Neural cell (in vitro differentiated cells): ENCODE results near the gene THOC1. TPM values are rescaled to one million over a fixed set of nuclear protein-coding genes. Genes with fewer than 3 reads are reported as not detected.

ENCODE experiments used
- H2AFZ ChIP-seq: fragments of 200-600, 300-800 bp; sonication (generic), shearing (Covaris generic); 2 replicates; pipeline ENCODE4 v1.6.0; 2014; ENCODE audit warnings: low read depth, mild to moderate bottlenecking, antibody characterized with exemption, low read length, moderate library complexity
- H3F3A ChIP-seq: fragments of 200-600 bp; shearing (Covaris generic); 2 replicates; pipeline ENCODE4 v1.6.1; 2016; ENCODE audit warnings: mild to moderate bottlenecking, moderate library complexity, mixed read lengths, antibody characterized with exemption, low read length; ENCODE audit not compliant: insufficient read depth, poor library complexity, severe bottlenecking
- H3K27ac ChIP-seq: fragments of 200-600, 300-800 bp; sonication (generic), shearing (Covaris generic); 2 replicates; pipeline ENCODE4 v1.5.1; 2014; ENCODE audit warnings: mild to moderate bottlenecking, low read length, moderate library complexity
- H3K27me3 ChIP-seq: fragments of 300-800, 200-600 bp; sonication (generic), shearing (Covaris generic); 2 replicates; pipeline ENCODE4 v1.6.0; 2014; ENCODE audit warnings: mild to moderate bottlenecking, low read depth, low read length, moderate library complexity; ENCODE audit not compliant: insufficient read depth
- H3K36me3 ChIP-seq: fragments of 300-800, 200-600 bp; sonication (generic), shearing (Covaris generic); 2 replicates; pipeline ENCODE4 v1.5.1; 2014; ENCODE audit warnings: mild to moderate bottlenecking, antibody characterized with exemption, low read length, moderate library complexity; ENCODE audit not compliant: insufficient read depth
- H3K4me2 ChIP-seq: fragments of 300-800, 200-600 bp; sonication (generic), shearing (Covaris generic); 2 replicates; pipeline ENCODE4 v1.6.0; 2014; ENCODE audit warnings: mild to moderate bottlenecking, low read length
- H3K4me3 ChIP-seq: fragments of 300-800, 200-600 bp; sonication (generic), shearing (Covaris generic); 2 replicates; pipeline ENCODE4 v1.5.1; 2014; ENCODE audit warnings: mild to moderate bottlenecking, low read length, moderate library complexity
- H3K79me2 ChIP-seq: fragments of 200-600 bp; shearing (Covaris generic); replicated peaks from 2 replicates; pipeline ENCODE4 v1.6.0; 2014; ENCODE audit warnings: mild to moderate bottlenecking, low read length, moderate library complexity; ENCODE audit not compliant: insufficient read depth
- H3K9ac ChIP-seq: fragments of 300-800, 200-600 bp; sonication (generic), shearing (Covaris generic); 2 replicates; pipeline ENCODE4 v1.6.1; 2016; ENCODE audit warnings: mild to moderate bottlenecking, low read length, mixed read lengths
- H3K9me2 ChIP-seq: fragments of 200-600 bp; shearing (Covaris generic); 2 replicates; pipeline ENCODE4 v1.6.1; 2016; ENCODE audit warnings: mild to moderate bottlenecking, low read length, mixed read lengths; ENCODE audit not compliant: insufficient read depth
- H3K9me3 ChIP-seq: fragments of 200-600, 300-800 bp; sonication (generic), shearing (Covaris generic); 2 replicates; pipeline ENCODE4 v1.6.1; 2016; ENCODE audit warnings: mild to moderate bottlenecking, mixed run types, low read length, moderate library complexity, mixed read lengths
- H4K20me1 ChIP-seq: fragments of 200-600 bp; shearing (Covaris generic); 2 replicates; pipeline ENCODE4 v1.6.1; 2016; ENCODE audit warnings: mild to moderate bottlenecking, mixed run types; ENCODE audit not compliant: insufficient read depth
- EP300 ChIP-seq: fragments of 450-650 bp; conservative IDR thresholded peaks from 2 replicates; pipeline ENCODE4 v1.6.1; 2014; ENCODE audit warnings: antibody characterized with exemption, mild to moderate bottlenecking, moderate library complexity; ENCODE audit not compliant: poor library complexity, severe bottlenecking
- EZH2 ChIP-seq: fragments of 200-600, 300-800 bp; shearing (Covaris generic), sonication (generic); IDR thresholded peaks from 2 replicates; pipeline ENCODE4 v1.6.1; 2014; ENCODE audit warnings: antibody characterized with exemption, low read length, borderline replicate concordance, mild to moderate bottlenecking; ENCODE audit not compliant: insufficient read depth, poor library complexity, severe bottlenecking
- MXI1 ChIP-seq: fragments of 450-650 bp; conservative IDR thresholded peaks from 2 replicates; pipeline ENCODE4 v1.6.1; 2014; ENCODE audit warnings: antibody characterized with exemption, mild to moderate bottlenecking; ENCODE audit not compliant: poor library complexity, severe bottlenecking
- POLR2AphosphoS5 ChIP-seq: IDR thresholded peaks from 2 replicates; pipeline ENCODE4 v1.6.1; 2012
- RAD21 ChIP-seq: fragments of 450-650 bp; conservative IDR thresholded peaks from 2 replicates; pipeline ENCODE4 v1.6.1; 2014; ENCODE audit warnings: antibody characterized with exemption, mild to moderate bottlenecking, moderate library complexity
- SMC3 ChIP-seq: fragments of 450-650 bp; conservative IDR thresholded peaks from 2 replicates; pipeline ENCODE4 v1.6.1; 2014; ENCODE audit warnings: antibody characterized with exemption, mild to moderate bottlenecking, moderate library complexity; ENCODE audit not compliant: poor library complexity
- TAF1 ChIP-seq: IDR thresholded peaks from 2 replicates; pipeline ENCODE4 v1.6.1; 2012; ENCODE audit warnings: low read depth
- polyA plus RNA-seq: library from polyadenylated mRNA; depleted of rRNA; stranded (reverse); fragments of >200 nt; gene quantifications from 2 replicates; pipeline ENCODE4 v1.2.3, GENCODE V29; 2014
- TF ChIP-seq, protein P1 (sequence below): fragments of 450-650 bp; IDR thresholded peaks from 2 replicates; pipeline ENCODE4 v1.5.1; 2014; ENCODE audit warnings: antibody characterized with exemption, mild to moderate bottlenecking, moderate library complexity; ENCODE audit not compliant: poor library complexity, severe bottlenecking
- TF ChIP-seq, protein P2 (sequence below): IDR thresholded peaks from 2 replicates; pipeline ENCODE4 v1.6.1; 2012; ENCODE audit warnings: borderline replicate concordance

THOC1 gene
- polyA plus RNA-seq, 1 donor from 2014 or later = 168 TPM

DNA sequence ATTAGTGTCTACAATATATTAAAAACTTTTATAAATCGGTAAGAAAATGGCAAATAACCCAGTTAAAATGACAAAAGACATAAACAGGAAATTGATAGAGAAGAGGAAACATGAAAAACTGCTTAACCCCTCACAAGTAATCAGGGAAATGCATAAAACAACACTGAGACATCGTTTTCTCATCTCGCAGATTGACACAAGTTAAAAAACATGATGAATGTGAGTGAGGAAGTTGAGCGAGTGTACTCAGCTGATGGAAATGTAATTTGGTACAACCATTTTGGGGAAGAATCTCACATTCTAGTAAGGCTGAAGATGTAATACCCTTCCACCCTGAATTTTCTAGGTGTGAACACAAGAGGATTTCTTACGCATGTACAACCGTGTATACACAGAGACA is 18.0 kb upstream of the THOC1 start:
- H3K79me2 ChIP-seq = no peaks in the 10 kb centered on the region
- no peaks in the 10 kb centered on the region for H4K20me1 ChIP-seq
- TF ChIP-seq, protein P1, sequence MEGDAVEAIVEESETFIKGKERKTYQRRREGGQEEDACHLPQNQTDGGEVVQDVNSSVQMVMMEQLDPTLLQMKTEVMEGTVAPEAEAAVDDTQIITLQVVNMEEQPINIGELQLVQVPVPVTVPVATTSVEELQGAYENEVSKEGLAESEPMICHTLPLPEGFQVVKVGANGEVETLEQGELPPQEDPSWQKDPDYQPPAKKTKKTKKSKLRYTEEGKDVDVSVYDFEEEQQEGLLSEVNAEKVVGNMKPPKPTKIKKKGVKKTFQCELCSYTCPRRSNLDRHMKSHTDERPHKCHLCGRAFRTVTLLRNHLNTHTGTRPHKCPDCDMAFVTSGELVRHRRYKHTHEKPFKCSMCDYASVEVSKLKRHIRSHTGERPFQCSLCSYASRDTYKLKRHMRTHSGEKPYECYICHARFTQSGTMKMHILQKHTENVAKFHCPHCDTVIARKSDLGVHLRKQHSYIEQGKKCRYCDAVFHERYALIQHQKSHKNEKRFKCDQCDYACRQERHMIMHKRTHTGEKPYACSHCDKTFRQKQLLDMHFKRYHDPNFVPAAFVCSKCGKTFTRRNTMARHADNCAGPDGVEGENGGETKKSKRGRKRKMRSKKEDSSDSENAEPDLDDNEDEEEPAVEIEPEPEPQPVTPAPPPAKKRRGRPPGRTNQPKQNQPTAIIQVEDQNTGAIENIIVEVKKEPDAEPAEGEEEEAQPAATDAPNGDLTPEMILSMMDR = no peak
- no peak for TF ChIP-seq POLR2AphosphoS5
- TF ChIP-seq, protein P2, sequence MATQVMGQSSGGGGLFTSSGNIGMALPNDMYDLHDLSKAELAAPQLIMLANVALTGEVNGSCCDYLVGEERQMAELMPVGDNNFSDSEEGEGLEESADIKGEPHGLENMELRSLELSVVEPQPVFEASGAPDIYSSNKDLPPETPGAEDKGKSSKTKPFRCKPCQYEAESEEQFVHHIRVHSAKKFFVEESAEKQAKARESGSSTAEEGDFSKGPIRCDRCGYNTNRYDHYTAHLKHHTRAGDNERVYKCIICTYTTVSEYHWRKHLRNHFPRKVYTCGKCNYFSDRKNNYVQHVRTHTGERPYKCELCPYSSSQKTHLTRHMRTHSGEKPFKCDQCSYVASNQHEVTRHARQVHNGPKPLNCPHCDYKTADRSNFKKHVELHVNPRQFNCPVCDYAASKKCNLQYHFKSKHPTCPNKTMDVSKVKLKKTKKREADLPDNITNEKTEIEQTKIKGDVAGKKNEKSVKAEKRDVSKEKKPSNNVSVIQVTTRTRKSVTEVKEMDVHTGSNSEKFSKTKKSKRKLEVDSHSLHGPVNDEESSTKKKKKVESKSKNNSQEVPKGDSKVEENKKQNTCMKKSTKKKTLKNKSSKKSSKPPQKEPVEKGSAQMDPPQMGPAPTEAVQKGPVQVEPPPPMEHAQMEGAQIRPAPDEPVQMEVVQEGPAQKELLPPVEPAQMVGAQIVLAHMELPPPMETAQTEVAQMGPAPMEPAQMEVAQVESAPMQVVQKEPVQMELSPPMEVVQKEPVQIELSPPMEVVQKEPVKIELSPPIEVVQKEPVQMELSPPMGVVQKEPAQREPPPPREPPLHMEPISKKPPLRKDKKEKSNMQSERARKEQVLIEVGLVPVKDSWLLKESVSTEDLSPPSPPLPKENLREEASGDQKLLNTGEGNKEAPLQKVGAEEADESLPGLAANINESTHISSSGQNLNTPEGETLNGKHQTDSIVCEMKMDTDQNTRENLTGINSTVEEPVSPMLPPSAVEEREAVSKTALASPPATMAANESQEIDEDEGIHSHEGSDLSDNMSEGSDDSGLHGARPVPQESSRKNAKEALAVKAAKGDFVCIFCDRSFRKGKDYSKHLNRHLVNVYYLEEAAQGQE = no peak
- TF ChIP-seq SMC3 = no peak
- TF ChIP-seq EP300 = no peak
- no peak overlapping the region for H3K4me3 ChIP-seq
- no peak overlapping the region for H3K9ac ChIP-seq
- no peaks in the 10 kb centered on the region for H3K9me3 ChIP-seq
- H3K27ac ChIP-seq = no peak overlapping the region
- no peak overlapping the region for H2AFZ ChIP-seq
- no peaks in the 10 kb centered on the region for H3K36me3 ChIP-seq
- H3K27me3 ChIP-seq = no peaks in the 10 kb centered on the region
- H3F3A ChIP-seq = no peaks in the 10 kb centered on the region
- no peak overlapping the region for H3K4me2 ChIP-seq
- H3K9me2 ChIP-seq = no peaks in the 10 kb centered on the region

DNA sequence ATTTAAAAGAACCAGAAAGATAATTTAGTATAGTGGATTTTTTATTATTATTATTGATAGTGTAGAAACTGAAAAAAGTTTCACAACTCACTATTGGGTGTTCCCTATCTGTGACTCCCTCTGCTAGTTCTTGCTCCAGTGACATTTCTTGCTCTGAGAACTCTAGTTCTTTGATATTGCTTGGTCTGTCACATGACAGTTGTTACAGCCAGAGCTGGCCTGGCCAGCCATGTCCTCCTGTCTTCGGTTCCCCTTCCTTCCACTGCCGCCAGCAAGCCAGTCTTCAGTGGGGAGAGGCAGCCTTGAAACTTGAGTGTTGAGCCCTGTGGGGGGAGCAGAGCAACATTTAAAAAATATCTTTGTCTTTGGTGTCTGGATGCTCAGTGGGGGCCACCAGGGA is 7.6 kb upstream of the THOC1 start:
- TF ChIP-seq, protein P1 = no peak
- TF ChIP-seq POLR2AphosphoS5 (no peak), MXI1 (no peak), TAF1 (no peak), EZH2 (no peak), RAD21 (no peak), SMC3 (no peak), EP300 (no peak)
- TF ChIP-seq, protein P2 = no peak
- Histone ChIP-seq H3K9me2 (no peaks in the 10 kb centered on the region), H3K9ac (no peak overlapping the region), H3K27me3 (no peaks in the 10 kb centered on the region), H4K20me1 (no peaks in the 10 kb centered on the region), H2AFZ (no peak overlapping the region), H3K4me3 (no peak overlapping the region), H3K4me2 (no peak overlapping the region), H3K9me3 (no peaks in the 10 kb centered on the region), H3K36me3 (no peaks in the 10 kb centered on the region), H3F3A (no peaks in the 10 kb centered on the region), H3K79me2 (no peaks in the 10 kb centered on the region), H3K27ac (no peak overlapping the region)
